Forelimb muscle (tissue), 1 donor: ENCODE measurements around the gene UCN. TPM values are rescaled to one million over a fixed set of nuclear protein-coding genes. Genes with fewer than 3 reads are reported as not detected.
"Not testable (repeated sequence)": the region's sequence is repeated elsewhere in the genome, so short reads cannot be mapped to it uniquely, and the experiment has no call there.

ENCODE experiments used
- DNase-seq: peaks from one replicate; pipeline ENCODE4 v3.0.0-alpha.2; 2013; ENCODE audit warnings: low read depth
- polyA plus RNA-seq: library from polyadenylated mRNA; unstranded; fragments of 120-200 nt; gene quantifications from one replicate; pipeline ENCODE4 v1.2.1, GENCODE V29; 2013; ENCODE audit not compliant: insufficient read length

Gene UCN
- polyA plus RNA-seq, 1 donor, result 1.9 TPM

DNA sequence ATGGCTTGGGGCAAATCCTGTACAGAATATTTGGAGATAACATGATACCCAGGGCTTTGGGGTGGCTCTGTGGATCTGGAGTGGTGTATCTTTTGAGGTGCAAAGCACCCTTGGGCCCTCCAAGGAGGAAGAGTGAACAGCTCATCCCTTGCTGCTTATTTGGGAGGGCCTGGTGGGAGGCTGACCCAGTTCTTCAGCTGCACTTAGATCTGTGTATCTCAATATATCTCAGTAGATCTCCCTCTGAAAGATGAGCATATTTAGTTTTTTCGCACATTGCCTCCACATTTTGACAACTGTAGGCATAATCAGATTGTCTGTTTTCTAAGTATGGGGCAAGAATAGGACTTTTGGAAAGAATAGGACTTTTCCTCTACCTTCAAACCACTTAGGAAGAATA, 23.2 kb downstream of the UCN start:
- no peak for DNase-seq

DNA sequence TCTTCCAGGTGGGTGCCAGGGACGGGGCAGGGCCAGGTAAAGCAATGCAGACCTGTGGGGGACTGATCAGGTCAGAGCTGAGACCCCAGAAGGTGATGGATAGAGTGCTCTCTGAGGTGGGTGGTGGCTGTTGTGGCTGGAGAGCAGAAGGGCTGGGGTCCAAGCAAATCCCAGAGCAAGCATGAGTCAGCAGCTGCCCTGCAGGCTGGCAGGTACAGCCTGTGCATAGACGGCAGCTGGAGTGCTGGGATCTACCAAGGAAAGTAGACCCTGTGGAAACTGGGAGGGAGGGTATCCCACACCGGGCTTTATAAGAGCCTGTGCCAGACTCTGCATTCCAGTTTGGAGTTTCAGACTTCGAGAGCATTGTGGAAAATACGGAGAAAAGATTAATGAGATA, 25.4 kb downstream of the UCN start:
- DNase-seq, result no peak

DNA sequence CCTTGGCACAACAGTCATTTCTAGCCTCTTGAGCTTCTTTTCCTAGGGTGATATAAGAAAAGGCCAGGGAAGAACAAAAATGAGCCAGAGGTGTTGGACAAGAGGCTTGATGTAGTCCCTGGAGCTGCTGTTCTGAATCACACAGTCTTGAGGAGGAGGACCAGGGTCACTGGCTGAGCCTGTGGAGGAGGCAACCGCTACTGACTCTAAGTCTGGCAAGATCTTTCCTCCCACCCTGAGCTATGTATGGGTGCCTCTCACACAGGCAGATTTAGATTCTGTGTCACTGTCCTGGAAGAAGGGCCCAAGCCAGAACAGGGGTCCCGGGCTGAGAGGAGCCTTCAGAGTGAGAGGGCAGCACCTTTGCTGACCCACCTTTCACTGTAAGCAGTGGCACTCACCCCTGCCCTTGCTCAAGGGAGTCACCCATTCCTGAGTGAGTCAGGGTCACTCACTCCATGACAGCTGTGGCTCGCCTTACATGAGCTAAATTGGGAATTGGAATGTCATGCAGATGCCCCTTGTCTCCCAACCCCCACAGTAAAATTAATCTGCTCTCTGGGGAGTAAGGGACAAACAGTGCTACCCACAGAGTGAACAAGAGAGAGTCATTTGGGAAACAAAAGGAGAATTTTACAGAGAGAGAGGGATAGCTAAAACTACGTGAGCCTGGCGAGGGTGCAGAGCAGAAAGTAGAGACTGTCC, 26.2 kb downstream of the UCN start, which contains the start of gene TRIM54:
Gene TRIM54, plus strand, starts transcription at position 575 of the 705 bp plus-strand sequence. CDS start 303 bp downstream, outside the sequence.
- DNase-seq, result no peak

DNA sequence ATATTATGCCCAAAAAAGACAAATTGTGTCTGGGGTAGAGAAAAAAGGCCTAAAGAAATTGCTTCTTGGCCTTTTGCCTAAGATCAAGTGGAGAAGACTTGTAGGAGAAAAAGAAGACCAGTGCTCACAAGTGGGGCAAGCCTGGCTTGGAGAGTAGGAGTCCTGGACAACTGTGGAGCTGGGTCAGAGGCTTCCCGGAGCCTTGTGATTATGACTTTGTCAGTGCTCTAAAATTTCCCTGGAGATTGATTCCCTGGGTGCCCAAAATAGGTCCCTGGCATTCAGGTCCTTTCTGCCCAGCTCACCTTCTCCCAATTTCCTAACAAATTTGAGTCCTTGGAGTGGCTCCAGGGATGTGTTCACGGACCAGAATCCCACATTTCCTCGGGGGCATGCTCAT, 26.8 kb downstream of the UCN start:
- no peak for DNase-seq

DNA sequence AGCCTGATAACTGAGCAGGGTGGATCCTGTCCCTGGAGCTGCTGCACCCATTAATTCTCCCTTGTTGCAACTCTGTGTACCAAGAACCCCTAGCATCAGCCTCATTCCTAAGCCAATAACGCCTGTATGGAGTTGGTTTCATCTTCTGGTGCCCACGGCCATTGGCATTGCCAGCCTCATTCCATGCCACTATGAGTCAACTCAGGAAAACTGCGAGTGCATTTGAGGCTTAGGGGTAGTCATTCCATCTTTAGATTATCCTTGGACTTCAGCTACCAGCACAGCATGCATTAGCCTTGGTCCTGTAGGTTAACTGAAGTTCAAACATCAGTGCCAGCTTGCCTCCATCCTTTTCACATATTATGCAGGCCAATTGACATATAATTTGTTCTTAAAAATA, 27.4 kb downstream of the UCN start:
- DNase-seq, result no peak

DNA sequence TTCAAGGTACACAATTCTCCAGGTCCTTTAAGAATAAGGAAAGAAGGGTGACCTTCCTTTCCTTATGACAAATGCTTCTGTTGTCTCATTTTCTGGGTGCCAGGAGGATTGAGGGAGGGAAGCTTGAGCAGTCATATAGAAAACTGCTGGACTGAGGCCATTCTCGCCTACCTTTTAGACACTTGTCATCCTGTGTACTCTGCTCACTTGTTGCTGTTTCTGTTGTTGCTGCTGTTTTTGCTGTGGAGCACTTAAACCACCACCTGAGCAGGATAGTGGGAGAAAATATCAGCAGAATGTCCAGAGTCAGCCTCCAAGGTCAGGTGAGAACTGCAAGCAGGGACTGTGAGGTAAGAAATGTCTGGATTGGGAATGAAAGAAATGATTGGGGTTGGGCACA, 30.2 kb downstream of the UCN start:
- no peak for DNase-seq

DNA sequence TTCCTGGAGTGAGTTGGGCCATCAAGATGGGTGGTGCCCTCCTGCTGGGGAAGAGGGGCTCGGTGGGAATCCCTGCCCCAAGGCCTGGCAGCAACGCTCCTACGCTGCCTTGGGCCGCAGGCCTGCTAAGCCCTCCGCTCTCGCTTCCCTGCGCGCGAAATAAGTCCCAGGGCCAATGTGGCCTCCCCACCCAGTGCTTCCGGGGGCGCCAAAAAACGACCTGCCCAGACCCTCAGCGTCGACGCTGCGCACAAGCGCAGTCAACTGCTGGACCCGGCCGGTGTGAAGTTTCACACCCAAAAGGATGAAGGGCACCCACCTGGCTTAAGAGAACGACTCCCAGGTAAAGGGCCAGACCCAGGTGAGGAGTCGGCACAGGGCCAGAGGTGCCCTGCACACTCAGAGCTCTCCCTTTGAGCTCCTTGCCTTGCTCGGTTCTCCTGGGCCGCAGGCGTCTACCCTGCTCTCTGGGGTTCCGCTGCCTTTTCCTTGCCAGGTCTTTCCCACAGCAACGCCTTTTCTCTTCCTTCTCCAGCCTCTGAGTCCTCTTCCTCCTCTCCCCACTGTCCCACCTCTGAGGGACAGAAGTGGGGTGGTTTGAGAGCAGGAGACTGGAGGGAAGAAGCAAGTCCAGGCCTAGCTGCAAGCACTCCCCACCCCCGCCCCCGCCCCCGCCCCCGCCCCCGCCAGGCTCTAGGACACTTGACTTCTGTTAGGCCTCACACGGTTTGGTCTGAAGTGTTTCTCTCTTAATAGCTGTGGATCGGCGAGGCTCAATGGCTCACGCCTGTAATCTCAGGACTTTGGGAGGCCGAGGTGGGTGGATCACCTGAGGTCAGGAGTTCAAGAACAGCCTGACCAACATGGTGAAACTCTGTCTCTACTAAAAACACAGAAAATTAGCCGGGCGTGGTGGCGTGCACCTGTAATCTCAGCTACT, 32.8 kb downstream of the UCN start, which contains the start of gene DNAJC5G:
Gene DNAJC5G, plus strand, starts transcription at position 223 of the 940 bp plus-strand sequence. CDS start 1,296 bp downstream, outside the sequence.
- no peak for DNase-seq

DNA sequence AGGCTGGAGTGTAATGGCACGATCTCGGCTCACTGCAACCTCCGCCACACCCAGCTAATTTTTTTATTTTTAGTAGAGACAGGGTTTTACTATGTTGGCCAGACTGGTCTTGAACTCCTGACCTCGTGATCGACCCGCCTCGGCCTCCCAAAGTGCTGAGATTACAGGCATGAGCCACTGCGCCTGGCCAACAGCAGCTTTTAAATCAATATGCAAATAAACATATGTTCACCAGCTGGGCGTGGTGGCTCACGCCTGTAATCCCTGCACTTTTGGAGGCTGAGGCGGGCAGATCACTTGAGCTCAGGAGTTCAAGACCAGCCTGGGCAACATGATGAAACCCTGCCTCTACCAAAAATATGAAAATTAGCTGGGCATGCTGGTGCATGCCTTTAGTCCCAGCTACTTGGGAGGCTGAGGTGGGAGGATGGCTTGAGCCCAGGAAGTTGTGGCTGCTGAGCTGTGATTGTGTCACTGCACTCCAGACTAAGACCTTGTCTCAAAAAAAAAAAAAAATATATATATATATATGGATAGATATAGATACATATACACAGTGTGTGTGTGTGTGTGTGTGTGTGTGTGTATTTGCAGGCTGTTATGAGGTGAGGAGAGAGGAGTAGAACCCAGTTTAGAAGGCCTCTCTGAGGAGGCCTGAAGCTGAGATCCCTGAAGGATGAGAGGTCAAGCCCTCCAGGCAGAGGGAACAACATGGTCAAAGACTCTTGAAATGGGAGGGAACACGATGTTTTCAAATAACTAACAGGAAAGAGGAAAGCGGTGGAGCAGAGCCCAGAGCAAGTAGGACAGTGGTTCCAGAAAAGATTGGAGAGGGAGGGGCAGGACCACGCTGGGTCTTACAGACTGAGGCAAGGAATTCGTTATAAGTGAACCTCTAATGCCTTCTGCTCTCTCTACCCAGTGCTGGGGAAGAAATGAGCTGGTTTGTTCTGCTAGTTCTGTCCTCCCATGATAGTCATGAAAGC, 35.4 kb downstream of the UCN start:
- not testable (repeated sequence) for DNase-seq

DNA sequence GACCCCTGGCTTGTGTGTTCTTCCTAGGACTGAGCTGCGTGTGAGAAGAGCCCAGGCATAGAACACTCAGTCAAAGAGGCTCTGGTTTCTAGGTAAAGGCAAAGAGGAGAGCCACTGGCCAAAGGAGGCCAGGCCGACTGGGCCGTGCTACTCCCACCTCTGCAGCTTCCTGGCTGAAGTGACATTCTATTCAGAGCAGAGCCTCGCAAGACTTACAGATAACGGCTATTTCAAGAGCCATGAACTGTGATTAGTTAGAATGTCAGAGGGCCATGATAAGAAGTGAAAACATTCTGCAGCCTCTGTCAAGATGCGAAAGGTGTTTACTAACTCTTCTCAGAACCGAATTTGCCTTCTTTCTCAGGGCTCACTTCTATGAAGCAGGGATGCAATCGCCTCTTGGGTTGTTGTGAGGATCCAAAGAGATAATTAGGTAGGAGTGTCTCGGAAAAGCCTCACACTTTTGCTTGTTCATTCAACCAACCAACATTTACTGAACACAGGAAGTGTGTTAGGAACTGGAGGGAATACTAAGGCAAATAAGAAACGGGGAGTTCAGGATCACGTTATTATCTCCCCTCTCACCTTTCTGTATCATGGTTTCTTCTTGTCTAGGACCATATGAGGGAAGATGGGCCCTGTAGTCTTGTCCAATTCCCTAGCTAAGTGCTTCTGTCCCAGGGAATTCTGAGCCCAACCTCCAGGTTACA, 36.5 kb downstream of the UCN start:
- no peak for DNase-seq

DNA sequence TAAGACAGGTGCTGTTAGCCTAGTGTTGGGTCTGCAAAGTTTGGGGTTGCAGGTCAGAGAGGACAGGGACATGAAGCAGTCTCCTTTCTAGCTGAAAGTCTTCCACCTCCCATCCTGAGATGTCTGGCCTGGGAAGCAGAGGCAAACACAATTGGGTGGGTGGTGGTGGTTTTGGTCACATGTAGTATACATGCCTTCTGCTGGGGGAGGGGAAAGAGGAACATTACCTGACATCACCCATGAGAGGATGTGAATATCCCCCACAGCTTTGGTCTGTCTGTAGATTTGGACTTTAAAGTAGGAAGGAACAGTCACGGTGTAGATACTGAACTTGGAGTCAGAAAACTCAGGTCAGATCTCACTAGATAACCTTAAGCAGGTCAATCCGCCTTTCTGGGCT, 37.6 kb downstream of the UCN start:
- no peak for DNase-seq

DNA sequence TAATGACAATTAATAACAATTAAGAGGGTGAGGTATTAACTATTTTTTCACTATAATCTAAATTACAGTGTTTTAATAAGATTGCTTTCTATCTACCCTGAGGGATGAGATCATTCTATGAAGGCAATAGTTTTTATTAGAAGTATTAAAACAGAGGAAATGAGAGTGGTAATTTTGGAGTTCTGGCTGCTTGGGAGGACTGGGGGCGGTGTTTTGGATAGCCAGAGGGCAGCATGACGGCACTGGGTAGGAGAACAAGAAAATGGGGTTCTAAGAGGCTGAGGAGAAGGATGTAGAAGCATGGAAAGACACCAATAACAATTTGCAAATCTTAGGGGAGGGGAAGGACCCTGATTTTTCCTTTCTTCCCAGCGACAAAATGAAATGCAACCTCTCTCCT, 38.1 kb downstream of the UCN start:
- no peak for DNase-seq

DNA sequence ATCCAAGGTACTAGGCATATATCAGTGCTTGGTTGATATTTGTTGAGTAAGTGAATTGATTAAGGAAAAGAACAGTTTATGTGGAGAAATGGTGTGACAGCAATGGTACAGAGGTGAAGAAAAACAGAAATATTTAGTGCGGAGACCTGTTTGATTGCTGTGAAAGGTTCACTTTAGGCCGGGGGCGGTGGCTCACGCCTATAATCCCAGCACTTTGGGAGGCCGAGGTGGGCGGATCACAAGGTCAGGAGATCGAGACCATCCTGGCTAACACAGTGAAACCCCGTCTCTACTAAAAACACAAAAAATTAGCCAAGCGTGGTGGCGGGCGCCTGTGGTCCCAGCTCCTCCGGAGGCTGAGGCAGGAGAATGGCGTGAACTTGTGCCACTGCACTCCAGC, 39.9 kb downstream of the UCN start:
- not testable (repeated sequence) for DNase-seq

DNA sequence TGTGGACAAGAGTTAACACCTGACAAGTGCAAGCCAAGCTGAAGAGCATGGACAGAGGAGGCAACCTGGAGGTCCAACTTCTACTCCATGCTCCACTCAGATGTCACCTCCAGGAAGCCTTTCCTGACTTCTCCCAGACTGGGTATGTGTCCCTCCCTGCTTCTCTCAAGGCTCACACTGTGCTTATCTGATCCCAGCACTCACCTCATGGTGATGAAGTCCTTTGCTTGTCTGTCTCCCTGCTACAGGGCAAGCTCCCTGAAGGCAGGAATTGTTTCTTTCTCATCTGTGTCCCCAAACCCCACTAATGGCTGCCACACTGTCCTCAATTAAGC, 42.7 kb downstream of the UCN start:
- no peak for DNase-seq

DNA sequence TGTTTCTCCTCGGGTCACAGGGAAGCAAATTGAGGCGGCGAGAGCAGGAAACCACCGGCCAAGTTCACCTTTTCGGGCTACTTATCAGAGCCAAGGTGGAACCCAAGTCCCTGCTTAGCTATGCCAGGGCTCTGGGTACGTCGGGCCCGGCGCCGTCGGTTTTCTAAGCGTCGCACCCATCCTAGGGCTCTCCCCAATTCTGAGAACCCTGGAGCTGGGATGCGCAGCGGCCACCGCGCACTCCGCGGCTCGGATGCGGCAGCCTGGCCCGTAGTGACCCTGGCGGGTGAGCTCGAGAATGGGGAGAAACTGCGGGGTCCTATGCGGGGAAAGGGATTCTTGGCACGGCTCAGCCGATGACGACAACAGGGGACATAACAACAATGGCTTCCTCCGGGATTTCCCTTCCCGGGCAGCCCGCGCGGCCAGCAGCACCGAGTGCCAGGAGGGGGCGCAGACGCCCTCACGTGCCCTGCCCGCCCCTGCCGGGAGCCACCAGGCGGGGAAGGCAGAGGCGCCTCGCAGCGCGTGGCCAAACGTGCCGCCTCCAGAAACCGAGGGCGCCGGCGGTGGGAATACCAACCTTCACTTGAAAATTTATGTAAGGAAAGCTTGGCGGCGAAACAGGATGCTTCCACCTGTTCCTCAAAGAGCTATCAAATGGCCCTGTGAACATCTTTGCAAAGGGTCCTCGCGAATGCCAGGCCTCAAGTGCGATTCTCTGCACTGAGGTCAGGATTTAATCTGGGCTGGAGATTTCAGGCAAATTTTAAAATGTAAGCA, 43.3 kb downstream of the UCN start:
- DNase-seq, result no peak

DNA sequence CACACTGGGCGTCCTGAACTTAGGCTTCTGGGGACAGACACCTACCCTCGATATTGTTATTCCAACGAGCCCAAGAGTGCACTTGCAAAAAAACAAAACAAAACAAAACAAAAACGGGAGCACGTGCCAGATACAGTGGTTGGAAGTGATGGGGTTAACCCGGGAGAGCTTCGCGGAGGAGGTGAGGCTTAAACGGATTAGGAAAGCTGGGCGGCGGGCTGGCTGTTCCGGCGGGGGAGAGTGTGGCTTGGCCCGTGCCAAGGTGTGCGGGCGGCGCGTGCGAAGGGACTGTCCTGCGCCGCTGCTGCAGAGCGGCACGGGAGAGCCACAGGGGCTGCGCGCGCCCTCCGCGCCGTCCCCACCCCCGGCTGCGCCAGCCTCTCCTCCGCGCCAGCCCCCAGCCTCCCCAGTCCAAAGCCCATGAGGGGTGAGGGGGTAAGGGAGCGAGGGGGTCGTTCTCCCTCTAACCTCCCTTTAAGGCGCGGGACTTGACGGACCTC, 43.9 kb downstream of the UCN start:
- DNase-seq, result no peak

DNA sequence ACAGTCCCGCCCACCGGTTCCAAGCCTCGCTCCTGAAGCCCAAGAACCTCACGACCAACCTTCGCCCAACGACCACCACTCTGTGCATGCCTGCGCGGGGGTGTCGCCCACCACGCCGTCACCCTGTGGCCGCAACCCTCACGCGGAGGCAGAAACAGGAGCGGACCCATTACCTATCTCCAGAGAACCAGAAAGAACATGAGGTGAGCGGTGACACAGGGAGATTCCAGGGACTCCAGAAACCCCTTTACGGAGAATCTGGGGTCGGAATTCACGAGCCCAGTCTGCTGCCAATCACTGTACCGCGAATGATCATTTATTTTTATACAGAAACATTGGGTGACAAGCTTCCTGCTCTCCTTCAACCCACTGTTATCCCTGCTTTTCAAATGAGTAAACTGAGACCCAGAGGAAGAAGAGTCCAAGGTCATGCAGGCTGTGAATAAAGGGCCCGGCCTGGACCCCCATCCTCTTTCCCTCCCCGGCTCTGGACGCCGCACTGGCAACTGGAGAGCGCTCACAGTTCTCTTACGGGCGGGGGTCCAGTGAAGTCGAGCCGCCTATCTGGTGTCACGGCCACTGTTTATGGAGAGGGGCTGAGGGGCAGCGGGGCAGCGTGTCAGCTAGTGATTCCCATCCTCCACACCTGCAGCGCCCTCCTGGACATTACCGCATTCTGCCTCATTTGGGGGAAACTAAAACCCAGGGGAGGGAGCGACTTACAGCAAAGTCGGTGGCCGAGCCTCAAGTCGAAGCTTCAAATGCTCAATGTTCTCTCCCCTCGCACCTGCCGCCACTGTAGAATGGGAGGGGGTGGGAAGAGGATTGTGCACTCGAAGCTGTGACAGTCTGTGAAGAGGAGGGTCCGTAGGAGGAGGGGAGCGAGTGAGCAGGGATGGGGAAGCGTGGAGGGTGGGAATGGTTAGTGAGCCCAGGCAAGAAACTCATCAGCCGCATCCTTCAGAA, 44.7 kb downstream of the UCN start:
- no peak for DNase-seq

DNA sequence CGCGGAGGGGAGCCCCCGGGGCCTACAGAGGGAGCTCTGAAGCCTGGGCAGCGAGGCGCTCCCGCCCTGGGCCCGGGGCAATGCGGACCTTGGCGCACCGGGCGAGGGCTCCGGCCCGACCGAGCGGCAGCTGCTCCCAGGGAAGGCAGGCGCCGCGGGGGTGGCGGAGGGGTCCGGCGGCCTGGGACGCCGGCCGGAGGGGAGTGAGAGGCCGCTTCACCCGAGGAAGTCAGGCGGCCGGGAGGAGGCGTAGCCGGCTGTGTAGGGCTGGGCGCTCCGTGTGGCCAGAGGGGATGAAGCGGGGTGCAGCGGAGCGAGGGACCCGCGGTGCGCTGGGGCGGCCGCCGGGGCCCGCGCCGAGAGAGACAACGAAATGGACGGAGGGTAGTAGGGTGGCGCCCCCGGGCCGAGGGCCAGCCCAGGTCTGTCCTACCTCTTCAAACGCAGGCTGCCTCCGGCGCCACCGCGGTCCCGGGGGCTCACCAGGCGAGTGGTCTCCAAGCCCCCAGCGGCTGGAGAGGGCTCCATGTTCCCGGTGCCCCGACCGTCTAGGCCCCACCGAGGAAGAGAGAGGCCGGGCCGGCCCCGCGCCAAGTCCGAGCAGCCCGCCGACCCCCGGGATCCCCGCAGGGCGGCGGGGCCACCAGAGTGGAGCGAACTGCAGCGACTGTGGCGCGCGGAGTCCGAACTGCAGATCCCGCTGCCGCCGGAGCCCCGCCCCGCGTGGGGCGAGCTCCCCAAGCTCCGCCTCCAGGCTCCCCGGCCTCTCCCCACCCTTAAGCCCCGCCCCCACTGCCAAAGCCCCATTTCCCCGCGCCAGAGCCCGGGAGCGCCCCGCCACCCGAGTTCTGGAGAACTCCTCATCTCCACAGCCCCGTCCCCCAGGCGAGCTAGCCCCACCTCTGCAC, 45.6 kb downstream of the UCN start, which contains the start of gene SLC30A3:
Gene SLC30A3, minus strand, starts transcription at position 669 of the 908 bp plus-strand sequence. Its CDS starts 141 bp downstream, at position 528.
- DNase-seq, result no peak

DNA sequence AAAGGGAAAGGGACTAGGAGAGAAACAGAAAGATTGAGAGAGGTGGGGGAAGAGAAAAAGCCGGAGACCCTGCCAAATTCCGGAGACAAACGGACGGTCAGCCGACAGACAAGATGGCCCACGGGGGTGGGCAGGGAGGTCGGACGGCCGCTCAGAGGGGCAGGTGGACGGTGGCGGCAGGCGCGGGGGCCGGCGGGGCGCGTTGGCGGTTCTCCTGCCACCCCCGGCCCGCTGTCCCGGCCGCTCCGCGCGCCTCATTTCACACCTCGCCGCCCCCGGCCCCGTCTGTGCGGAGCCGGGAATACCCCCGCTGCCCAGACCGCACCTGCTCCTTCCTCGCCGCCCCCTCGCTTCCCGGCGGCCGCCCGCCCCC, 46.3 kb downstream of the UCN start:
- no peak for DNase-seq
